Upper lobe of left lung (tissue), 4 donors: ENCODE results near the gene NAB2.

Experiments
- CTCF ChIP-seq, 6 experiments: fragments of 450-650 bp in 4 of 6; fragments of 200-600 bp in 2 of 6; sonication (generic) in 2 of 6; IDR thresholded peaks; one replicate each; pipeline ENCODE4 v1.5.1; 2016 to 2019; ENCODE audit warnings: antibody characterized with exemption in 6 of 6
- POLR2A ChIP-seq, 4 donors: fragments of 450-650 bp; IDR thresholded peaks; one replicate each; pipeline ENCODE4 v1.5.1; 2016 to 2017; ENCODE audit warnings: antibody characterized with exemption in 4 of 4, mild to moderate bottlenecking in 2 of 4
- POLR2AphosphoS5 ChIP-seq, 2 donors: sonication (generic); formaldehyde crosslinking; IDR thresholded peaks; one replicate each; pipeline ENCODE4 v1.5.1; 2017; ENCODE audit warnings: antibody characterized with exemption in 2 of 2

- no peak for TF ChIP-seq CTCF (IDR thresholded peaks at IDR 0.05)
- no peak for TF ChIP-seq POLR2A (IDR thresholded peaks at IDR 0.05)
- no peak for TF ChIP-seq POLR2AphosphoS5 (IDR thresholded peaks at IDR 0.05)
These were observed 5.6 kb downstream of the NAB2 start for GRCh38 chr12:57094208-57095160.
